PFSK-1 (cell line): ENCODE measurements around the gene SMG6.

Experiments
- FOXP2 ChIP-seq: optimal IDR thresholded peaks from 2 replicates; pipeline ENCODE3; 2011; ENCODE audit warnings: borderline replicate concordance, control low read depth, inconsistent platforms; ENCODE audit not compliant: insufficient read depth; ENCODE audit errors: extremely low read length, extremely low read depth
- POLR2AphosphoS5 ChIP-seq: IDR thresholded peaks from 2 replicates; pipeline ENCODE4 v1.6.1; 2012; ENCODE audit warnings: low read depth, mild to moderate bottlenecking, control low read depth, low read length, moderate library complexity
- REST ChIP-seq, 2 experiments: IDR thresholded peaks; 2 replicates each; pipeline versions ENCODE4 v1.6.1 to v1.8.0; 2011 to 2012; ENCODE audit warnings: low read depth in 2 of 2, low read length in 2 of 2, control low read depth in 1 of 2, inconsistent platforms in 1 of 2, mild to moderate bottlenecking in 1 of 2, moderate library complexity in 1 of 2; ENCODE audit not compliant: insufficient read depth in 1 of 2
- SIN3A ChIP-seq: IDR thresholded peaks from 2 replicates; pipeline ENCODE4 v1.6.1; 2012; ENCODE audit warnings: mild to moderate bottlenecking, low read length, moderate library complexity, borderline replicate concordance; ENCODE audit not compliant: insufficient read depth
- TAF1 ChIP-seq: IDR thresholded peaks from 2 replicates; pipeline ENCODE4 v1.6.1; 2012; ENCODE audit warnings: low read length, control low read depth, borderline replicate concordance; ENCODE audit not compliant: insufficient read depth

SMG6 gene

GRCh38 chr17:2264067-2264860 lies 39.3 kb downstream of the SMG6 start:
- TF ChIP-seq POLR2AphosphoS5 (no peak), SIN3A (no peak), FOXP2 (no peak), REST (IDR thresholded peaks at IDR 0.05; ENCODE audit: insufficient read depth in 1 of 2, low read depth in 2 of 2, low read length in 2 of 2) (no peak), TAF1 (no peak)

- TF ChIP-seq REST (IDR thresholded peaks at IDR 0.05; ENCODE audit: insufficient read depth in 1 of 2, low read depth in 2 of 2, low read length in 2 of 2) (no peak), FOXP2 (no peak), POLR2AphosphoS5 (no peak)
These were observed 40.2 kb downstream of the SMG6 start for GRCh38 chr17:2263183-2264066.

GRCh38 chr17:2262135-2262587 lies 41.4 kb downstream of the SMG6 start:
- no peak for TF ChIP-seq POLR2AphosphoS5
- TF ChIP-seq SIN3A = no peak
- no peak for TF ChIP-seq REST (IDR thresholded peaks at IDR 0.05; ENCODE audit: insufficient read depth in 1 of 2, low read depth in 2 of 2, low read length in 2 of 2)
- no peak for TF ChIP-seq FOXP2
- no peak for TF ChIP-seq TAF1

GRCh38 chr17:2259769-2260536 lies 43.6 kb downstream of the SMG6 start:
- TF ChIP-seq POLR2AphosphoS5 (no peak), REST (IDR thresholded peaks at IDR 0.05; ENCODE audit: insufficient read depth in 1 of 2, low read depth in 2 of 2, low read length in 2 of 2) (no peak), SIN3A (no peak), FOXP2 (no peak), TAF1 (no peak)
